ENCODE measurements around the gene GDF7.

GRCh38 chr2:20631617-20632307, 35.2 kb upstream of the GDF7 start:
- TF ChIP-seq CTCF (IDR thresholded peaks at IDR 0.05; ENCODE audit: low read depth, low read length, missing input control) (no peak), FOXA1 (IDR thresholded peaks at IDR 0.05) (no peak), SP1 (IDR thresholded peaks at IDR 0.05) (no peak), RAD21 (IDR thresholded peaks at IDR 0.05) (no peak), YY1 (IDR thresholded peaks at IDR 0.05) (no peak), RXRA (IDR thresholded peaks at IDR 0.05) (no peak)
- TF ChIP-seq, protein P1, sequence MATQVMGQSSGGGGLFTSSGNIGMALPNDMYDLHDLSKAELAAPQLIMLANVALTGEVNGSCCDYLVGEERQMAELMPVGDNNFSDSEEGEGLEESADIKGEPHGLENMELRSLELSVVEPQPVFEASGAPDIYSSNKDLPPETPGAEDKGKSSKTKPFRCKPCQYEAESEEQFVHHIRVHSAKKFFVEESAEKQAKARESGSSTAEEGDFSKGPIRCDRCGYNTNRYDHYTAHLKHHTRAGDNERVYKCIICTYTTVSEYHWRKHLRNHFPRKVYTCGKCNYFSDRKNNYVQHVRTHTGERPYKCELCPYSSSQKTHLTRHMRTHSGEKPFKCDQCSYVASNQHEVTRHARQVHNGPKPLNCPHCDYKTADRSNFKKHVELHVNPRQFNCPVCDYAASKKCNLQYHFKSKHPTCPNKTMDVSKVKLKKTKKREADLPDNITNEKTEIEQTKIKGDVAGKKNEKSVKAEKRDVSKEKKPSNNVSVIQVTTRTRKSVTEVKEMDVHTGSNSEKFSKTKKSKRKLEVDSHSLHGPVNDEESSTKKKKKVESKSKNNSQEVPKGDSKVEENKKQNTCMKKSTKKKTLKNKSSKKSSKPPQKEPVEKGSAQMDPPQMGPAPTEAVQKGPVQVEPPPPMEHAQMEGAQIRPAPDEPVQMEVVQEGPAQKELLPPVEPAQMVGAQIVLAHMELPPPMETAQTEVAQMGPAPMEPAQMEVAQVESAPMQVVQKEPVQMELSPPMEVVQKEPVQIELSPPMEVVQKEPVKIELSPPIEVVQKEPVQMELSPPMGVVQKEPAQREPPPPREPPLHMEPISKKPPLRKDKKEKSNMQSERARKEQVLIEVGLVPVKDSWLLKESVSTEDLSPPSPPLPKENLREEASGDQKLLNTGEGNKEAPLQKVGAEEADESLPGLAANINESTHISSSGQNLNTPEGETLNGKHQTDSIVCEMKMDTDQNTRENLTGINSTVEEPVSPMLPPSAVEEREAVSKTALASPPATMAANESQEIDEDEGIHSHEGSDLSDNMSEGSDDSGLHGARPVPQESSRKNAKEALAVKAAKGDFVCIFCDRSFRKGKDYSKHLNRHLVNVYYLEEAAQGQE (IDR thresholded peaks at IDR 0.05) = no peak
- TF ChIP-seq, protein P2, sequence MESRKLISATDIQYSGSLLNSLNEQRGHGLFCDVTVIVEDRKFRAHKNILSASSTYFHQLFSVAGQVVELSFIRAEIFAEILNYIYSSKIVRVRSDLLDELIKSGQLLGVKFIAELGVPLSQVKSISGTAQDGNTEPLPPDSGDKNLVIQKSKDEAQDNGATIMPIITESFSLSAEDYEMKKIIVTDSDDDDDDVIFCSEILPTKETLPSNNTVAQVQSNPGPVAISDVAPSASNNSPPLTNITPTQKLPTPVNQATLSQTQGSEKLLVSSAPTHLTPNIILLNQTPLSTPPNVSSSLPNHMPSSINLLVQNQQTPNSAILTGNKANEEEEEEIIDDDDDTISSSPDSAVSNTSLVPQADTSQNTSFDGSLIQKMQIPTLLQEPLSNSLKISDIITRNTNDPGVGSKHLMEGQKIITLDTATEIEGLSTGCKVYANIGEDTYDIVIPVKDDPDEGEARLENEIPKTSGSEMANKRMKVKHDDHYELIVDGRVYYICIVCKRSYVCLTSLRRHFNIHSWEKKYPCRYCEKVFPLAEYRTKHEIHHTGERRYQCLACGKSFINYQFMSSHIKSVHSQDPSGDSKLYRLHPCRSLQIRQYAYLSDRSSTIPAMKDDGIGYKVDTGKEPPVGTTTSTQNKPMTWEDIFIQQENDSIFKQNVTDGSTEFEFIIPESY (IDR thresholded peaks at IDR 0.05) = no peak
- TF ChIP-seq, protein P3, sequence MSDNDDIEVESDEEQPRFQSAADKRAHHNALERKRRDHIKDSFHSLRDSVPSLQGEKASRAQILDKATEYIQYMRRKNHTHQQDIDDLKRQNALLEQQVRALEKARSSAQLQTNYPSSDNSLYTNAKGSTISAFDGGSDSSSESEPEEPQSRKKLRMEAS (IDR thresholded peaks at IDR 0.05) = no peak
